GM19023 (cell line): ENCODE results near the gene TMSB4X.
A peak's percentile ranks its signal among the peaks of the same experiment; 100 is the strongest.
"Not testable (repeated sequence)": the region's sequence is repeated elsewhere in the genome, so short reads cannot be mapped to it uniquely, and the experiment has no call there.

Source experiments
- ATAC-seq: cut with Tn5 transposase; IDR thresholded peaks from one replicate; pipeline ENCODE4 v1.9.1; 2021; ENCODE audit warnings: mild to moderate bottlenecking, moderate library complexity; ENCODE audit not compliant: unreplicated experiment

The TMSB4X gene

DNA sequence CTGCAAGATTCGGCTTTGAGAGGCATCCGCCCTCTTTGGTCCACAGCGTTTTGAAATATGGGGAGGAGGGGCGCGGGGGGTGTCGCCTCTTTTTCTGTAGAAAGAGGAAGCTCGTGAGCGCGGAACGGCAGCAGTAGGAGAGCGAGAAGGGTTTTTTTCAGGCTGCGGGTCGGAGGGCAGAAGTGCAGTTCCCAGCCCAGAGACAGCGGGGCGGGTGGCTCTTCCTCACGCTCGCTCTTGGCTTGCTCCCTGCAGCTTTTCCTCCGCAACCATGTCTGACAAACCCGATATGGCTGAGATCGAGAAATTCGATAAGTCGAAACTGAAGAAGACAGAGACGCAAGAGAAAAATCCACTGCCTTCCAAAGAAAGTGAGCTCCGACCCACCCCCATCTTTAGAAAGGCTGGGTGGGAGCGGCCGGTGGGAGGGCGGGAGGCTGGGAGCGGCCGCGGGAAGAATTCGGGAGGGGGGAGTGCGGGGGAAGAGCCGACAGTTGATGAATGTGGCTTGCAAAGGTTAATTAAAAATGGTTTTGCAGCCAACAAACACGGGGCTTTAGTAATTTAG lies 1.2 kb downstream of the TMSB4X start:
- no peak for ATAC-seq

GRCh38 chrX:12976819-12977732 lies 2.2 kb downstream of the TMSB4X start:
- ATAC-seq: not testable (repeated sequence)

DNA sequence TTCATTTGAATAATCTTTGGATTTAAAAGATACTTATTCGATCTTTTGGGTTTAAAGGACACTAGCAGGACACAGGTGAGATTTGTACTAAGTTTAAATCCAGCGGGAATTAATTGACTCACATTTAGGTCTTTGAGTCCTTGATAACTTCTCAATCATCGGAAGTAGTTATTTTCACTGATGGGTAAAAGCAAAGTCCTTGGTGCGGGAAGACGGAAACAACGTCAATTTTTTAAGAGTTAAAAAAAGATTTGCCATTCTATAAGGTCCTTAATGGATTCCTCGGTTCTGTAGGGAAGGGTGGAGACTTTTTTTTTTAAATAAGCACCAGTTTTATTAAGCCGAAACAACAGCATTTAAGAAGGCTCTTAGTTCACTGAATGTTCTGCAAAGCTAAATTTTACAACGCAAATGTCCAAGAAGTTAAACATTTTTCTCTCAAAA lies 2.9 kb downstream of the TMSB4X start:
- ATAC-seq: peak; percentile 2

DNA sequence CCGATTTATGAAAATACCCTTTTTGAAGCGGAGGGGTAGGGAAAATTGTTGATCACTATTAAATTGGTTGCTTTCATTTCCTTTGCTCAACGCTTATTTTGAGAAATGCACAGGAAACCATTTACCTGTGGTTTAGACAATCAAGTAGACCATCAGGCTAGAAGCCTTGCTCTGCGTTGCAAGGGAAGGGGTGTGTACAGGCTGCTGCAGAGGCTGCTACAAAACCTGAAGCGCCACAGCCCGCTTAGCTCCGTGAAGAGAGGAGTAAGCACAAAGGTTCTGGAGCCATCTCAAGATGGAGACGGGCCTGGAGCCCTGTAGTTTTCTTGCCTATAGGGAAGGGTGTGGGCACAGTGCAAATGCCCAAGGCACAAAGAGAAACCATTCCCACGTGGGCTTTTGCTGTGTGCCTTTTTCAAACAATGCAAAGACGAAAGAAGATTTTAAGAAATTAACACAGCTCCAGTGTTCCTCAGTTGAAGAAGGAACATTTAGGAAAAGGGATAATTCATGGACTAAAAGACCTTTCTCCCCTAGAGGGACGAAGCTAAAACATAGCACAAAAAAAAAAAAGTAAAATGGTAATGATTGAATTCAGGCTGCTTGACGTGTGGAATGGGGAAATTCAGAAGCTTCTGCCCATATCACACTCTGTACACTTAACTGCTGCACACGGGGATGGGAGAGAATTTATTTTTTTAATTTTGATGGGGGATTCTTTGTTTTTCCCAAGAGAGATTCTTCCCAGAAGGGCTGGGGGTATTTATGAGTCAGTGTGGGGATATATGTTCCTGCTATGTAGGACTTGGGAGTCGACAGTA lies 3.5 kb downstream of the TMSB4X start:
- peak; percentile 44 for ATAC-seq

DNA sequence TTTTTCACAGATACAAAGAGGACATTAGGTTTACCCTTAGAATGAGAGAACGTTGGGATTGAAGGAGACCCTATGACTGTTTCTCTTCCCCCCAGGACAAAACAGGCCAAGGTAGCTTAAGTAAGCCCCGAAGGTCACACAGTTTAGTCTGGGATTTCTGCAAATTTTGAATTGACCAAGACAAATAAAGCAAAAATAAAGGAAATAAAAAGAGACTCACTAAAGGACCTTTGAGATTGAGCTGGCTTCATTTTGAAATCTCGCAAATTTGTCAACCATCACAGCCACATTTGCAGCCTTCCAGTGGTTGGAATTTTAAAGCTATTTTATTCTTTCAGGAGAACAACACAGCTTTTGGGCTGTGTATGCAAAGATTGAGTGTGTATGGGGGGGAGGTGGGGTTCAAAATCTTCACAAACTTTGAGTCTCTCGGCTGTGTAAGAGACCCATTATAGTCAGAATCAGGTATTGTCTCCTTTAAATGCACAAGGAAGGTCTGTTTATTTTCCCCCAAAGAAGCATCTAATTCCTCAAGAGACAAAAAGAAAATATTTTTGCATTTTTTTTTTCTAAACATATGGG lies 4.2 kb downstream of the TMSB4X start:
- ATAC-seq: no peak

- ATAC-seq: no peak
Observed at GRCh38 chrX:12979616-12980015, 4.7 kb downstream of the TMSB4X start.

GRCh38 chrX:12980039-12980438 lies 5.1 kb downstream of the TMSB4X start:
- not testable (repeated sequence) for ATAC-seq

- no peak for ATAC-seq
Observed at GRCh38 chrX:12981880-12982279, 7.0 kb downstream of the TMSB4X start.

GRCh38 chrX:12984603-12985319 lies 9.9 kb downstream of the TMSB4X start:
- peak; percentile 71 for ATAC-seq

- no peak for ATAC-seq
Observed at GRCh38 chrX:12985331-12985730, 10.4 kb downstream of the TMSB4X start.

GRCh38 chrX:12986164-12986779 lies 11.4 kb downstream of the TMSB4X start:
- ATAC-seq: peak; percentile 45

GRCh38 chrX:12986886-12987285 lies 12.0 kb downstream of the TMSB4X start:
- no peak for ATAC-seq

- no peak for ATAC-seq
Observed at GRCh38 chrX:12987340-12987739, 12.4 kb downstream of the TMSB4X start.

GRCh38 chrX:12987900-12988594 lies 13.1 kb downstream of the TMSB4X start:
- no peak for ATAC-seq

- ATAC-seq: no peak
Observed at GRCh38 chrX:12988797-12989196, 13.9 kb downstream of the TMSB4X start.

- ATAC-seq: no peak
Observed at GRCh38 chrX:12989461-12989860, 14.6 kb downstream of the TMSB4X start.

- no peak for ATAC-seq
Observed at GRCh38 chrX:12991575-12991974, 16.7 kb downstream of the TMSB4X start.

GRCh38 chrX:12992544-12993118 lies 17.7 kb downstream of the TMSB4X start:
- no peak for ATAC-seq

GRCh38 chrX:12993826-12994225 lies 18.9 kb downstream of the TMSB4X start:
- ATAC-seq: no peak
